Esophagus muscularis mucosa (tissue), 4 donors: Measurements from ENCODE around the gene ZNF653. TPM values are rescaled to one million over a fixed set of nuclear protein-coding genes. Genes with fewer than 3 reads are reported as not detected.
"Not testable (repeated sequence)": the region's sequence is repeated elsewhere in the genome, so short reads cannot be mapped to it uniquely, and the experiment has no call there.

ENCODE experiments used
- DNase-seq: peaks from one replicate; pipeline ENCODE4 v3.0.0-alpha.2; 2017; ENCODE audit errors: extremely low spot score
- H3K27ac ChIP-seq, 4 donors: fragments of 200-600 bp; sonication (generic); replicated peaks in 1 of 4; 1 replicate in 3 of 4; 2 replicates in 1 of 4; pipeline ENCODE4 v1.5.1; 2016 to 2019; ENCODE audit warnings: mild to moderate bottlenecking in 1 of 4
- H3K27me3 ChIP-seq, 4 donors: fragments of 200-600 bp; sonication (generic); one replicate each; pipeline versions ENCODE4 v1.5.1 to v1.6.0; 2016 to 2019
- H3K36me3 ChIP-seq, 4 donors: fragments of 200-600 bp; sonication (generic); one replicate each; pipeline ENCODE4 v1.5.1; 2016 to 2019
- H3K4me1 ChIP-seq, 4 donors: fragments of 200-600 bp; sonication (generic); one replicate each; pipeline ENCODE4 v1.5.1; 2016 to 2019
- H3K4me3 ChIP-seq, 4 donors: fragments of 200-600 bp; sonication (generic); 1 replicate in 2 of 4; 2 replicates in 2 of 4; pipeline ENCODE4 v1.5.1; 2016 to 2019; ENCODE audit warnings: mild to moderate bottlenecking in 4 of 4, moderate library complexity in 1 of 4
- H3K9me3 ChIP-seq, 4 donors: fragments of 200-600 bp; sonication (generic); 1 replicate in 3 of 4; 2 replicates in 1 of 4; pipeline ENCODE4 v1.5.1; 2016 to 2019
- CTCF ChIP-seq, 3 experiments: fragments of 200-600 bp in 2 of 3; fragments of 450-650 bp in 1 of 3; sonication (generic) in 2 of 3; IDR thresholded peaks; one replicate each; pipeline ENCODE4 v1.5.1; 2017 to 2019; ENCODE audit warnings: antibody characterized with exemption in 3 of 3, mild to moderate bottlenecking in 2 of 3, moderate library complexity in 1 of 3
- EP300 ChIP-seq: sonication (generic); formaldehyde crosslinking; IDR thresholded peaks from one replicate; pipeline ENCODE4 v1.6.1; 2017; ENCODE audit warnings: antibody characterized with exemption
- POLR2A ChIP-seq: fragments of 450-650 bp; IDR thresholded peaks from one replicate; pipeline ENCODE4 v1.6.1; 2017; ENCODE audit warnings: antibody characterized with exemption, moderate library complexity, mild to moderate bottlenecking, low read depth
- POLR2AphosphoS5 ChIP-seq, 2 donors: sonication (generic); formaldehyde crosslinking; IDR thresholded peaks; one replicate each; pipeline ENCODE4 v1.6.1; 2017; ENCODE audit warnings: antibody characterized with exemption in 2 of 2
- WGBS: methylation state at CpG from one replicate; pipeline ENCODE4 v1.1.5; 2018; 5-methylcytosine and 5-hydroxymethylcytosine counted together
- intact Hi-C: fragments of 100-400 bp; cut with DNase I; formaldehyde crosslinking; loops from one replicate; pipeline ENCODE4 v1.15.1; 2023
- total RNA-seq, 4 donors: library from RNA; depleted of rRNA; stranded (reverse); fragments of >200 nt; gene quantifications; one replicate each; pipeline versions ENCODE4 v1.1.0 to v1.2.1, GENCODE V29; 2016

Gene ZNF653
- total RNA-seq, 4 donors from 2014 or later: 9.1 to 13.9 (median 9.4) TPM

GRCh38 chr19:11456659-11457058 is 49.0 kb downstream of the ZNF653 start:
- Histone ChIP-seq H3K27ac (no peak overlapping the region), H3K27me3 (peaks cover 0 to 54% (median 0%) of the 10 kb centered on the region in 4 donors), H3K9me3 (no peaks in the 10 kb centered on the region), H3K4me1 (peaks cover 0 to 3% (median 0%) of the 10 kb centered on the region in 4 donors), H3K36me3 (no peaks in the 10 kb centered on the region), H3K4me3 (no peak overlapping the region)
- 95% methylated on average over 7 of the region's 7 CpGs for WGBS
- no peak for DNase-seq
- no peak for TF ChIP-seq CTCF (IDR thresholded peaks at IDR 0.05)
- no peak for TF ChIP-seq EP300
- no peak for TF ChIP-seq POLR2AphosphoS5 (IDR thresholded peaks at IDR 0.05)
- no peak for TF ChIP-seq POLR2A
- intact Hi-C loops: no loop called here

GRCh38 chr19:11455233-11455554 is 50.4 kb downstream of the ZNF653 start:
- DNase-seq, H3K9me3 ChIP-seq, H3K27ac ChIP-seq, intact Hi-C loops, H3K4me1 ChIP-seq, H3K4me3 ChIP-seq, H3K36me3 ChIP-seq: not testable (repeated sequence)
- 86% methylated on average over 9 of the region's 9 CpGs for WGBS
- peaks cover 0 to 49% (median 0%) of the 10 kb centered on the region in 4 donors for H3K27me3 ChIP-seq

GRCh38 chr19:11453468-11454341 is 51.9 kb downstream of the ZNF653 start:
- TF ChIP-seq EP300 (no peak), POLR2AphosphoS5 (IDR thresholded peaks at IDR 0.05) (no peak), POLR2A (no peak), CTCF (IDR thresholded peaks at IDR 0.05) (peak in 1 of 3 experiments; percentile 31)
- peaks cover 0 to 34% (median 0%) of the 10 kb centered on the region in 4 donors for H3K27me3 ChIP-seq
- no peaks in the 10 kb centered on the region for H3K9me3 ChIP-seq
- H3K4me3 ChIP-seq: no peak overlapping the region
- H3K4me1 ChIP-seq: peaks cover 0 to 6% (median 0%) of the 10 kb centered on the region in 4 donors
- 65% methylated on average over 22 of the region's 27 CpGs for whole genome bisulfite sequencing
- H3K36me3 ChIP-seq: peaks cover 17 to 23% (median 19%) of the 10 kb centered on the region in 4 donors
- intact Hi-C loops: no loop called here
- DNase-seq: no peak
- H3K27ac ChIP-seq: no peak overlapping the region

GRCh38 chr19:11452620-11453310 is 52.9 kb downstream of the ZNF653 start:
- peaks cover 0 to 6% (median 0%) of the 10 kb centered on the region in 4 donors for H3K4me1 ChIP-seq
- H3K4me3 ChIP-seq: no peak overlapping the region
- WGBS: 76% methylated on average over 33 of the region's 33 CpGs
- DNase-seq: no peak
- no peak for TF ChIP-seq POLR2AphosphoS5 (IDR thresholded peaks at IDR 0.05)
- TF ChIP-seq EP300: no peak
- TF ChIP-seq CTCF (IDR thresholded peaks at IDR 0.05): no peak
- TF ChIP-seq POLR2A: no peak
- peaks cover 27 to 32% (median 29%) of the 10 kb centered on the region in 4 donors for H3K36me3 ChIP-seq
- peaks cover 0 to 25% (median 0%) of the 10 kb centered on the region in 4 donors for H3K27me3 ChIP-seq
- H3K27ac ChIP-seq: no peak overlapping the region
- no peaks in the 10 kb centered on the region for H3K9me3 ChIP-seq
- intact Hi-C loops: no loop called here
